ENCODE data around the gene ABT1. TPM values are rescaled to one million over a fixed set of nuclear protein-coding genes. Genes with fewer than 3 reads are reported as not detected.

Gene ABT1
- total RNA-seq, 1 donor from 2014 or later: 10.1 TPM

- H3K27me3 Mint-ChIP-seq (ENCODE audit: low read depth): peaks cover 27% of the 10 kb centered on the region
- TF ChIP-seq, protein P1, sequence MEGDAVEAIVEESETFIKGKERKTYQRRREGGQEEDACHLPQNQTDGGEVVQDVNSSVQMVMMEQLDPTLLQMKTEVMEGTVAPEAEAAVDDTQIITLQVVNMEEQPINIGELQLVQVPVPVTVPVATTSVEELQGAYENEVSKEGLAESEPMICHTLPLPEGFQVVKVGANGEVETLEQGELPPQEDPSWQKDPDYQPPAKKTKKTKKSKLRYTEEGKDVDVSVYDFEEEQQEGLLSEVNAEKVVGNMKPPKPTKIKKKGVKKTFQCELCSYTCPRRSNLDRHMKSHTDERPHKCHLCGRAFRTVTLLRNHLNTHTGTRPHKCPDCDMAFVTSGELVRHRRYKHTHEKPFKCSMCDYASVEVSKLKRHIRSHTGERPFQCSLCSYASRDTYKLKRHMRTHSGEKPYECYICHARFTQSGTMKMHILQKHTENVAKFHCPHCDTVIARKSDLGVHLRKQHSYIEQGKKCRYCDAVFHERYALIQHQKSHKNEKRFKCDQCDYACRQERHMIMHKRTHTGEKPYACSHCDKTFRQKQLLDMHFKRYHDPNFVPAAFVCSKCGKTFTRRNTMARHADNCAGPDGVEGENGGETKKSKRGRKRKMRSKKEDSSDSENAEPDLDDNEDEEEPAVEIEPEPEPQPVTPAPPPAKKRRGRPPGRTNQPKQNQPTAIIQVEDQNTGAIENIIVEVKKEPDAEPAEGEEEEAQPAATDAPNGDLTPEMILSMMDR (IDR thresholded peaks at IDR 0.05): no peak
- DNase-seq (ENCODE audit: low spot score): no peak
- H3K4me3 Mint-ChIP-seq (ENCODE audit: unreplicated experiment): no peak overlapping the region
- peaks cover 12% of the 10 kb centered on the region for H3K4me1 Mint-ChIP-seq (ENCODE audit: low read depth)
- H3K36me3 Mint-ChIP-seq (ENCODE audit: low read depth): no peaks in the 10 kb centered on the region
- H3K9me3 Mint-ChIP-seq (ENCODE audit: low read depth): no peaks in the 10 kb centered on the region
- no peak overlapping the region for H3K27ac Mint-ChIP-seq (ENCODE audit: unreplicated experiment)
Observed at GRCh38 chr6:26609463-26609862, 12.7 kb downstream of the ABT1 start.

GRCh38 chr6:26611599-26611998 is 14.8 kb downstream of the ABT1 start:
- H3K4me1 Mint-ChIP-seq (ENCODE audit: low read depth): peaks cover 17% of the 10 kb centered on the region
- TF ChIP-seq, protein P1 (IDR thresholded peaks at IDR 0.05): no peak
- H3K36me3 Mint-ChIP-seq (ENCODE audit: low read depth): no peaks in the 10 kb centered on the region
- H3K9me3 Mint-ChIP-seq (ENCODE audit: low read depth): no peaks in the 10 kb centered on the region
- H3K4me3 Mint-ChIP-seq (ENCODE audit: unreplicated experiment): no peak overlapping the region
- DNase-seq (ENCODE audit: low spot score): no peak
- peaks cover 34% of the 10 kb centered on the region for H3K27me3 Mint-ChIP-seq (ENCODE audit: low read depth)
- H3K27ac Mint-ChIP-seq (ENCODE audit: unreplicated experiment): no peak overlapping the region

DNA sequence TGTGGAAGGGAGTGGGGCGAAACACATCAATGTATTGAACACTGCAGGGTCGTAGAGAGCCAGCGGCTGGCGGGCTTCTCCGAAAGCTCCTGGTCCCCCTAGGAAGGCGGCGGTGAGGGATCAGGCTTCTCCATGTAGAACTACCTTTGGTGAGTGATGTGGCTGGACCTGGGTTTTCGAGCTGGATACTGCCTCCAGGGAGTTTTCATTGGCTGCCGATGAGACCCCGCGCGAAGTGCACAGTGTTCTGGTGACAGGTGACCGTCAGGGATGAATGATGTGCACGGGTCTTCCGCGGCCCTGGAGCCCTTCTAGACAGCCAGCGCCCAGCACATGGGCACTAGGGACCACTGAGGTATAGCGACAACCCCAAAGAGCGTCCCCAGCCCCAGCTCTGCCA is 16.4 kb downstream of the ABT1 start:
- Mint-ChIP-seq H3K9me3 (ENCODE audit: low read depth) (no peaks in the 10 kb centered on the region), H3K27me3 (ENCODE audit: low read depth) (peaks cover 34% of the 10 kb centered on the region)
- TF ChIP-seq, protein P1 (IDR thresholded peaks at IDR 0.05): no peak

DNA sequence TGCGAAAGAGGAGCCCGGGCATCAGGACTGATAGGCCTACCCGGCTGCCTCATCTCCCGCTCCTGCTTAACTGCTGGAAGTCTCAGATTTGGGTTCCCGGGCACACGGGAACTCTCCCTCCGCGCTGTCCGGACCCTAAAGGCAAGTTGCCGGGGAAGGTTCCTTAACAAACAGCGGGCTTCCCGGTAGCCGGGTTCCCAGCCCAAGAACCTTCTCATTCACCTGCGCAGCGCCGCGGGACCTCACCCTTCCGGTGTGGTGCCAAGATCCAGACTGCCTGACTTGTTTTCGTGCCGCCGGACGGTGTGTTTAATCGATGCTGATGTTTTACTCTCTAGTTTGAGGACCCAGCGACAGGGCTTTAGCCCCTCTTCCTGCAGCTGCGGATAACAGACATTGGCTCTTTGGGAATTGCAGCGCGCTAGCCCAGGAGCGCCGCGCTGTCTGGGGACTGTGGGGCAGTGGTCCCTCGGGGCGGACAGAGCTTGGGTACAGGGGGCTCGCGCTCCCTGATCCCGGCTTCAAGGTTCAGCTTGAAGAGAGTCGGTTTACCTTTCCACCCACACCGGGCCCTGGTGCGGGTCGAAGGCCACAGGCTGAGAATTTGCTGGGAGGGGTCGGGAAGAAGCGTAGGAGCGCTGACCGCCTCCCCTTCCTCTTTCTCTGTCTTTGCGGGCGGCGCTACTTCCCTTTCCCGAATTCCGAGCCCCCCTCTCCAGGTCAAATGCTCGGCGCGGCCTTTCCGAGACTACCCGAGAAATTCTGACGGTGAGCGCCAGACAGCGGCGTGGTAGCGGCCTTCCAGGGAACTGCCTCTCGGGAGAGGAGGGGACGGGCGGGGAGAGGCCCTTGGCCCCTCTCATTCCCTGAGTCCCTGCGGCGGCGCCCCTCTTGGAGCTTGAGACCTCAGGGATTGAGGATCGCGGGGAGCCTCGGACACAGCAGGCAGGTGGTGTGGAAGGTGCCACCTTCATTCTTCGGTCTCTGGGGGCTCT is 17.2 kb downstream of the ABT1 start:
- Mint-ChIP-seq H3K27ac (ENCODE audit: unreplicated experiment) (no peak overlapping the region), H3K36me3 (ENCODE audit: low read depth) (no peaks in the 10 kb centered on the region), H3K4me3 (ENCODE audit: unreplicated experiment) (peak overlapping the region; percentile 76), H3K4me1 (ENCODE audit: low read depth) (peaks cover 17% of the 10 kb centered on the region), H3K9me3 (ENCODE audit: low read depth) (no peaks in the 10 kb centered on the region), H3K27me3 (ENCODE audit: low read depth) (peaks cover 34% of the 10 kb centered on the region)
- TF ChIP-seq, protein P1 (IDR thresholded peaks at IDR 0.05): peak; percentile 29
- DNase-seq (ENCODE audit: low spot score): no peak

More for the DNA sequence above, 16.4 kb downstream of the ABT1 start:
- peak overlapping the region; percentile 76 for H3K4me3 Mint-ChIP-seq (ENCODE audit: unreplicated experiment)
- H3K27ac Mint-ChIP-seq (ENCODE audit: unreplicated experiment): peak overlapping the region; percentile 68
- H3K36me3 Mint-ChIP-seq (ENCODE audit: low read depth): no peaks in the 10 kb centered on the region
- DNase-seq (ENCODE audit: low spot score): no peak
- H3K4me1 Mint-ChIP-seq (ENCODE audit: low read depth): peaks cover 17% of the 10 kb centered on the region

GRCh38 chr6:26623339-26623859 is 26.6 kb downstream of the ABT1 start:
- TF ChIP-seq, protein P1 (IDR thresholded peaks at IDR 0.05): no peak
- Mint-ChIP-seq H3K4me3 (ENCODE audit: unreplicated experiment) (no peak overlapping the region), H3K36me3 (ENCODE audit: low read depth) (no peaks in the 10 kb centered on the region), H3K27ac (ENCODE audit: unreplicated experiment) (no peak overlapping the region), H3K27me3 (ENCODE audit: low read depth) (peaks cover 2% of the 10 kb centered on the region), H3K4me1 (ENCODE audit: low read depth) (no peaks in the 10 kb centered on the region), H3K9me3 (ENCODE audit: low read depth) (peaks cover 15% of the 10 kb centered on the region)
- no peak for DNase-seq (ENCODE audit: low spot score)

Data from chondrocyte (in vitro differentiated cells).